Measurements from ENCODE around the gene ANKRD31.
"Not testable (repeated sequence)": the region's sequence is repeated elsewhere in the genome, so short reads cannot be mapped to it uniquely, and the experiment has no call there.

GRCh38 chr5:75270605-75271004 is 33.9 kb upstream of the ANKRD31 start:
- TF ChIP-seq ZFP3 (CRISPR knock-in tag; IDR thresholded peaks at IDR 0.05); SNAI2 (CRISPR knock-in tag; IDR thresholded peaks at IDR 0.05); OSR1 (CRISPR knock-in tag; IDR thresholded peaks at IDR 0.05); POU6F1 (CRISPR knock-in tag; IDR thresholded peaks at IDR 0.05; ENCODE audit: borderline replicate concordance, low read depth); RARB (CRISPR knock-in tag; IDR thresholded peaks at IDR 0.05); ISL1 (CRISPR knock-in tag; IDR thresholded peaks at IDR 0.05); CREB5 (CRISPR knock-in tag; IDR thresholded peaks at IDR 0.05; ENCODE audit: low read depth); ZFP30 (CRISPR knock-in tag; IDR thresholded peaks at IDR 0.05); ZNF565 (CRISPR knock-in tag; conservative IDR thresholded peaks at IDR 0.05; ENCODE audit: low read depth): not testable (repeated sequence)
